Vagina (tissue), 2 donors: ENCODE results near the gene HNMT.

Experiments
- CTCF ChIP-seq, 3 experiments: fragments of 450-650 bp in 2 of 3; fragments of 200-600 bp in 1 of 3; sonication (generic) in 1 of 3; IDR thresholded peaks; one replicate each; pipeline ENCODE4 v1.5.1; 2017 to 2019; ENCODE audit warnings: antibody characterized with exemption in 3 of 3, mild to moderate bottlenecking in 2 of 3, moderate library complexity in 2 of 3
- POLR2A ChIP-seq, 2 donors: fragments of 450-650 bp; IDR thresholded peaks; one replicate each; pipeline ENCODE4 v1.6.1; 2017; ENCODE audit warnings: antibody characterized with exemption in 2 of 2, mild to moderate bottlenecking in 2 of 2, moderate library complexity in 2 of 2
- POLR2AphosphoS5 ChIP-seq, 2 donors: sonication (generic); formaldehyde crosslinking; IDR thresholded peaks; one replicate each; pipeline ENCODE4 v1.9.0; 2017; ENCODE audit warnings: antibody characterized with exemption in 2 of 2, mild to moderate bottlenecking in 2 of 2, low read depth in 1 of 2; ENCODE audit not compliant: insufficient read depth in 1 of 2

- TF ChIP-seq CTCF (IDR thresholded peaks at IDR 0.05) (no peak), POLR2AphosphoS5 (IDR thresholded peaks at IDR 0.05; ENCODE audit: insufficient read depth in 1 of 2, low read depth in 1 of 2) (no peak), POLR2A (IDR thresholded peaks at IDR 0.05) (no peak)
Measured at GRCh38 chr2:137935591-137935990, 28.7 kb upstream of the HNMT start.
